Tibial nerve (tissue), 4 donors: Measurements from ENCODE around the gene ITGA3. TPM values are rescaled to one million over a fixed set of nuclear protein-coding genes. Genes with fewer than 3 reads are reported as not detected.

Experiments
- DNase-seq, 2 donors: peaks; one replicate each; pipeline ENCODE4 v3.0.0-alpha.2; 2019; ENCODE audit warnings: low spot score in 2 of 2
- H3K27ac ChIP-seq, 4 donors: fragments of 200-600 bp; sonication (generic) in 3 of 4; one replicate each; pipeline ENCODE4 v1.5.1; 2017 to 2019; ENCODE audit warnings: mild to moderate bottlenecking in 1 of 4
- H3K27me3 ChIP-seq, 2 donors: fragments of 200-600 bp; sonication (generic) in 1 of 2; one replicate each; pipeline versions ENCODE4 v1.5.1 to v1.6.0; 2017 to 2019
- H3K36me3 ChIP-seq, 3 donors: fragments of 200-600 bp; sonication (generic); one replicate each; pipeline ENCODE4 v1.5.1; 2018 to 2019
- H3K4me1 ChIP-seq, 4 donors: fragments of 200-600 bp; sonication (generic) in 3 of 4; one replicate each; pipeline ENCODE4 v1.5.1; 2017 to 2019
- H3K4me3 ChIP-seq, 4 donors: fragments of 200-600 bp; sonication (generic) in 3 of 4; one replicate each; pipeline ENCODE4 v1.5.1; 2017 to 2019; ENCODE audit warnings: mild to moderate bottlenecking in 1 of 4, moderate library complexity in 1 of 4
- H3K9me3 ChIP-seq, 4 donors: fragments of 200-600 bp; sonication (generic) in 3 of 4; one replicate each; pipeline ENCODE4 v1.5.1; 2017 to 2019
- EP300 ChIP-seq, 2 donors: sonication (generic); formaldehyde crosslinking; IDR thresholded peaks; one replicate each; pipeline ENCODE4 v1.6.1; 2017; ENCODE audit warnings: antibody characterized with exemption in 2 of 2, mild to moderate bottlenecking in 1 of 2
- POLR2A ChIP-seq, 2 donors: fragments of 450-650 bp; IDR thresholded peaks; one replicate each; pipeline ENCODE4 v1.6.1; 2017; ENCODE audit warnings: antibody characterized with exemption in 2 of 2, mild to moderate bottlenecking in 2 of 2, moderate library complexity in 2 of 2
- WGBS, 2 donors: methylation state at CpG; one replicate each; pipeline ENCODE4 v1.1.5; 2018; 5-methylcytosine and 5-hydroxymethylcytosine counted together
- total RNA-seq, 4 donors: library from RNA; depleted of rRNA; stranded (reverse); fragments of >200 nt; gene quantifications; one replicate each; pipeline ENCODE4 v1.1.0, GENCODE V29; 2016
- TF ChIP-seq, protein P1 (sequence below), 5 experiments: fragments of 200-600 bp in 3 of 5; fragments of 450-650 bp in 2 of 5; sonication (generic) in 3 of 5; IDR thresholded peaks; one replicate each; pipeline ENCODE4 v1.5.1; 2016 to 2019; ENCODE audit warnings: antibody characterized with exemption in 5 of 5, mild to moderate bottlenecking in 3 of 5, moderate library complexity in 2 of 5

Gene ITGA3
- total RNA-seq, 4 donors from 2014 or later: 59.2 to 85.7 (median 69.1) TPM

DNA sequence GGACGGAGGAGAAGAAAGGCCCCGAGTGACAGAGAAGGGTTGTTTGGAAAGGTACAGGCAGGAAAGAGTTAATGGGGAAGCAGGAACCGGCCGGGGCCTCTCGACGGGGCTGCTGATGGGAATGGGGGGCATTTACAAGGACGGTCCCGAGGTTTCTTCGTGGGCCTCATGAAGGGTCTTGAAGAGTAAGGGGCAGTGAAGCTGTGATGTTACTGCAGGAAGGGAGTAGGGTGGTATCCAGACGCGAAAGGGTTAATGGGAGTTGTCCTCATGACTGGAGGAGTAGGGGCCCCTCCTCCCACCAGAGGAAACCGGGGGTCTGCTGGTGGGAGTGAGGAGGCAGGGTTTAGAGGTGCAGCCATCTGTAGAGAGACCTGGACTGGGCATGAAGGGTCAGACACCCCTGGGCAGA lies 39.7 kb downstream of the ITGA3 start:
- WGBS, 2 donors: 0 to 1% methylated on average over 12 of the region's 12 CpGs
- no peak for DNase-seq
- Histone ChIP-seq H3K27me3 (no peaks in the 10 kb centered on the region), H3K4me1 (peaks cover 0 to 51% (median 41%) of the 10 kb centered on the region in 4 donors), H3K27ac (peak overlapping the region; percentile 85 to 96 (median 92)), H3K36me3 (peaks cover 0 to 32% (median 0%) of the 10 kb centered on the region in 3 donors), H3K4me3 (peak overlapping the region; percentile 86 to 100 (median 98)), H3K9me3 (no peaks in the 10 kb centered on the region)
- TF ChIP-seq POLR2A (IDR thresholded peaks at IDR 0.05) (no peak), EP300 (IDR thresholded peaks at IDR 0.05) (no peak)
- TF ChIP-seq, protein P1, sequence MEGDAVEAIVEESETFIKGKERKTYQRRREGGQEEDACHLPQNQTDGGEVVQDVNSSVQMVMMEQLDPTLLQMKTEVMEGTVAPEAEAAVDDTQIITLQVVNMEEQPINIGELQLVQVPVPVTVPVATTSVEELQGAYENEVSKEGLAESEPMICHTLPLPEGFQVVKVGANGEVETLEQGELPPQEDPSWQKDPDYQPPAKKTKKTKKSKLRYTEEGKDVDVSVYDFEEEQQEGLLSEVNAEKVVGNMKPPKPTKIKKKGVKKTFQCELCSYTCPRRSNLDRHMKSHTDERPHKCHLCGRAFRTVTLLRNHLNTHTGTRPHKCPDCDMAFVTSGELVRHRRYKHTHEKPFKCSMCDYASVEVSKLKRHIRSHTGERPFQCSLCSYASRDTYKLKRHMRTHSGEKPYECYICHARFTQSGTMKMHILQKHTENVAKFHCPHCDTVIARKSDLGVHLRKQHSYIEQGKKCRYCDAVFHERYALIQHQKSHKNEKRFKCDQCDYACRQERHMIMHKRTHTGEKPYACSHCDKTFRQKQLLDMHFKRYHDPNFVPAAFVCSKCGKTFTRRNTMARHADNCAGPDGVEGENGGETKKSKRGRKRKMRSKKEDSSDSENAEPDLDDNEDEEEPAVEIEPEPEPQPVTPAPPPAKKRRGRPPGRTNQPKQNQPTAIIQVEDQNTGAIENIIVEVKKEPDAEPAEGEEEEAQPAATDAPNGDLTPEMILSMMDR (IDR thresholded peaks at IDR 0.05): no peak

DNA sequence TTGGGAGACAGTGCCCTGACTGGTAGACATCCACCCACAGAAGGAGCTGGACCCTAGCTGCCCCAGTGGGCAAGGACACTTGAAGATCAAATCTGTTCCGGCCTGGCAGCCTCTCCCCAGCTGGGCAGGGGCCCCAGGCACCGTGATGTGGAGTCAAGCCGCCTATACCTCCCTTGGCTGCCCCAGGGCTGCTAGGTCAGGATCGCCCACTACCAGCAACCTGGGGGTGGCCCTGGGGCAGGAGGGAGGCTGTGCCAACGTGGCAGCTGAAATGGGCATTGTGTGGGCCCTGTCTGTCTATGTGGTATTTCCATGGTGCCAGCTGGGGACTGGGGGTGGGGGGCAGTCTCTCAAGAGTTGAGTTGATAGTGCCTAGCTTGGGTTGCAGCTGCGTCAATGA lies 40.2 kb downstream of the ITGA3 start:
- H3K27me3 ChIP-seq: no peaks in the 10 kb centered on the region
- peak overlapping the region; percentile 85 to 96 (median 92) for H3K27ac ChIP-seq
- H3K36me3 ChIP-seq: peaks cover 0 to 32% (median 0%) of the 10 kb centered on the region in 3 donors
- peaks cover 0 to 55% (median 46%) of the 10 kb centered on the region in 4 donors for H3K4me1 ChIP-seq
- no peak for DNase-seq
- no peaks in the 10 kb centered on the region for H3K9me3 ChIP-seq
- H3K4me3 ChIP-seq: peak overlapping the region; percentile 86 to 100 (median 98)
- WGBS, 2 donors: 12% methylated on average over 5 of the region's 6 CpGs; no CpG with 5 or more reads in 1 of the 2 donors
- TF ChIP-seq, protein P1 (IDR thresholded peaks at IDR 0.05): no peak
- TF ChIP-seq EP300 (IDR thresholded peaks at IDR 0.05): peak in 1 of 2 donors; percentile 16

DNA sequence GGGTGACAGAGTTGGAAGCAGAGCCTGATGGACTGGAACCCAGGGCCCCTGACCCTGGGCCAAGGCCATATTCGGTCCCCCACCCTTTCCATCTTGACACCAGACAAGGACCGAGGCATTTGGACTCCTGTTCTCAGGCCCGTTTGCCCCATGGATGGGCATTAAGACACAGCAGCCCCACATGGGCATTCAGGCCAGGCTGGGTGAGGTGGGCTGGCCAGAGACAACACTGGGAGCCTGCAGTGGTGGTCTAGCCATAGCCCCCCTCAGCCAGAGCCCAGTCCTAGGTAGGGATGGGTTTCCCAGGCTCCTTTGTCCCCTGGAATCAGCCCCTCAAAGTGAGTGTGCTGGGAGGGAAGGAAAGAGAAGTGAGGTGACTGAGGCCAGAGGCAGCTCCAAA lies 40.8 kb downstream of the ITGA3 start:
- no peak for DNase-seq
- H3K36me3 ChIP-seq: peaks cover 0 to 32% (median 0%) of the 10 kb centered on the region in 3 donors
- H3K4me3 ChIP-seq: peak overlapping the region in 3 of 4 donors; percentile 86 to 100 (median 99)
- peak overlapping the region; percentile 85 to 96 (median 92) for H3K27ac ChIP-seq
- TF ChIP-seq POLR2A (IDR thresholded peaks at IDR 0.05) (no peak), EP300 (IDR thresholded peaks at IDR 0.05) (no peak)
- TF ChIP-seq, protein P1 (IDR thresholded peaks at IDR 0.05): no peak
- no peaks in the 10 kb centered on the region for H3K27me3 ChIP-seq
- WGBS, 2 donors: 48 to 56% methylated on average over 3 of the region's 3 CpGs
- peaks cover 0 to 62% (median 52%) of the 10 kb centered on the region in 4 donors for H3K4me1 ChIP-seq
- no peaks in the 10 kb centered on the region for H3K9me3 ChIP-seq

DNA sequence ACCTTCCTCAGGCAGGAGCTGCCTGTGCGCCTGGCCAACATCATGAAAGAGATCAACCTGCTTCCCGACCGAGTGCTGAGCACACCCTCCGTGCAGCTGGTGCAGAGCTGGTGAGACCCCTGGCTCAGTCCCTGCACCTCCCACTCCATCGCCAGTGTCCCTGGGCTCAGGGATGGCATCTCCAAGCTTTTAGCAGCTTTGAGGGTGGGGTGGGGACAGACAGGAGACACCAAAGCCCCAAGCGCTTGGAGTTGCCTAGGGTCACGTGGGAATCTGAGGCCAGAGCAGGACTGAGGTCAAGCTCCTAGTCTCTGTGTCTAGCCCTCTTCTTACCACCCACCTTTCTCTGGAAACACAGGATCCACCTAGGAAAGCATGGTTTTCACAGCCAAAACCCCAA lies 41.5 kb downstream of the ITGA3 start:
- H3K36me3 ChIP-seq: peaks cover 0 to 32% (median 0%) of the 10 kb centered on the region in 3 donors
- H3K9me3 ChIP-seq: no peaks in the 10 kb centered on the region
- no peaks in the 10 kb centered on the region for H3K27me3 ChIP-seq
- peak overlapping the region; percentile 85 to 96 (median 92) for H3K27ac ChIP-seq
- DNase-seq: no peak
- no peak for TF ChIP-seq EP300 (IDR thresholded peaks at IDR 0.05)
- no peak for TF ChIP-seq POLR2A (IDR thresholded peaks at IDR 0.05)
- TF ChIP-seq, protein P1 (IDR thresholded peaks at IDR 0.05): no peak
- H3K4me1 ChIP-seq: peaks cover 0 to 69% (median 58%) of the 10 kb centered on the region in 4 donors
- WGBS, 2 donors: 55 to 72% methylated on average over 7 of the region's 7 CpGs
- no peak overlapping the region for H3K4me3 ChIP-seq

DNA sequence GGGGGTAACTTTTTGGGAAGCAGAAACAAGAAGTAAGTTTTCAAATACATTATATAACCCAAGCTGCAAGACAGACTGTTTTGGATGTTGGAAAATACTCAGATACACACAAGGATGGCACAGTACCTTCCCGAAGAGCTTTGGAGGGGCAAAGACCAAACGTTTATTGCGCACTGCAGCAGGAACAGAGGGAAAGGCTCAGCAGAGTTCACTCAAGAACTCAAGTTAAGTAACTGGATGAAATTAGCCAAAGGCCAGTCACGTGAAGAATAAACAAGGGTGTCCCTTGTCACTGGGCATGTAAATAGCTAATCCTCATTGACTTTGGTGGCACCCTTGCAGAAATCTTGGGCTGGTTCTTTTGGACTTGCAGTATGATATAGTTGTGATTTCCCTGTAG lies 42.0 kb downstream of the ITGA3 start:
- H3K27ac ChIP-seq: peak overlapping the region in 2 of 4 donors; percentile 95 to 96
- 42 to 48% methylated on average over 4 of the region's 4 CpGs for WGBS, 2 donors

More for the DNA sequence above, 42.0 kb downstream of the ITGA3 start:
- DNase-seq: no peak
- Histone ChIP-seq H3K9me3 (no peaks in the 10 kb centered on the region), H3K36me3 (peaks cover 0 to 32% (median 0%) of the 10 kb centered on the region in 3 donors), H3K4me1 (peaks cover 0 to 74% (median 63%) of the 10 kb centered on the region in 4 donors), H3K4me3 (no peak overlapping the region), H3K27me3 (no peaks in the 10 kb centered on the region)
- TF ChIP-seq, protein P1 (IDR thresholded peaks at IDR 0.05): no peak
- peak in 1 of 2 donors; percentile 16 for TF ChIP-seq EP300 (IDR thresholded peaks at IDR 0.05)
